CD4-positive, CD25-positive, alpha-beta regulatory T cell (primary cell): ENCODE measurements around the gene ZFP57. TPM values are rescaled to one million over a fixed set of nuclear protein-coding genes. Genes with fewer than 3 reads are reported as not detected.

ENCODE experiments used
- ATAC-seq, 2 donors: fragments of 150-1000 bp; cut with Tn5 transposase; one replicate each; pipeline ENCODE4 v1.10.0; 2021; ENCODE audit warnings: low read depth in 2 of 2, moderate number of reproducible peaks in 2 of 2, moderate library complexity in 1 of 2
- DNase-seq, 3 donors: peaks; one replicate each; pipeline versions ENCODE4 v3.0.0 to v3.0.0-alpha.2; 2012 to 2022; ENCODE audit warnings: mixed read lengths in 1 of 3
- H3K27ac ChIP-seq: one replicate; pipeline ENCODE4 v1.7.0; 2013; ENCODE audit warnings: mild to moderate bottlenecking, low read length; ENCODE audit not compliant: insufficient read depth, poor library complexity, severe bottlenecking
- H3K27me3 ChIP-seq: one replicate; pipeline ENCODE4 v1.7.0; 2013; ENCODE audit warnings: low read length; ENCODE audit not compliant: control insufficient read depth, insufficient read depth
- H3K36me3 ChIP-seq: one replicate; pipeline ENCODE4 v1.7.0; 2013; ENCODE audit warnings: mild to moderate bottlenecking, low read length, moderate library complexity; ENCODE audit not compliant: control insufficient read depth, insufficient read depth
- H3K4me1 ChIP-seq: 2 replicates; pipeline ENCODE4 v1.7.0; 2013; ENCODE audit warnings: mild to moderate bottlenecking, low read length; ENCODE audit not compliant: insufficient read depth, control insufficient read depth, poor library complexity, severe bottlenecking
- H3K4me3 ChIP-seq: one replicate; pipeline ENCODE4 v1.7.0; 2013; ENCODE audit warnings: low read depth, mild to moderate bottlenecking, low read length, moderate library complexity
- H3K9me3 ChIP-seq, 2 experiments: 1 replicate in 1 of 2; 2 replicates in 1 of 2; pipeline ENCODE4 v1.7.0; 2013; ENCODE audit warnings: low read length in 2 of 2, mild to moderate bottlenecking in 1 of 2, moderate library complexity in 1 of 2; ENCODE audit not compliant: control insufficient read depth in 2 of 2
- H3K27ac Mint-ChIP-seq, 3 donors: one replicate each; pipeline ENCODE4 v1.8.0; 2020 to 2022; ENCODE audit warnings: mild to moderate bottlenecking in 3 of 3, mixed read lengths in 3 of 3, moderate library complexity in 2 of 3
- H3K27me3 Mint-ChIP-seq: one replicate; pipeline ENCODE4 v1.8.0; 2022; ENCODE audit warnings: mild to moderate bottlenecking, mixed read lengths
- H3K36me3 Mint-ChIP-seq: one replicate; pipeline ENCODE4 v1.8.0; 2020; ENCODE audit warnings: mixed read lengths
- H3K4me1 Mint-ChIP-seq, 4 donors: one replicate each; pipeline ENCODE4 v1.8.0; 2020 to 2022; ENCODE audit warnings: mixed read lengths in 4 of 4, mild to moderate bottlenecking in 1 of 4
- H3K4me3 Mint-ChIP-seq, 4 donors: one replicate each; pipeline ENCODE4 v1.8.0; 2020 to 2022; ENCODE audit warnings: mild to moderate bottlenecking in 4 of 4, mixed read lengths in 4 of 4, moderate library complexity in 3 of 4
- H3K9me3 Mint-ChIP-seq, 7 donors: one replicate each; pipeline ENCODE4 v1.8.0; 2020 to 2022; ENCODE audit warnings: mixed read lengths in 7 of 7, mild to moderate bottlenecking in 3 of 7, moderate library complexity in 2 of 7
- polyA plus RNA-seq, 4 donors: library from polyadenylated mRNA; unstranded; fragments of 300-500 nt; fragmentation: Illumina TruSeq; gene quantifications; one replicate each; pipeline ENCODE4 v1.2.3, GENCODE V29; 2021
- total RNA-seq: library from RNA; stranded (reverse); gene quantifications from one replicate; pipeline ENCODE4 v1.2.3, GENCODE V29; 2022

ZFP57 gene
- total and polyA plus RNA-seq, 5 donors from 2014 or later = 1.0 to 4.8 (median 2.4) TPM; not detected in 2

- DNase-seq (peak; percentile 17 to 94 (median 88)), ATAC-seq (peak; percentile 89 to 90)
- no peaks in the 10 kb centered on the region for H3K36me3 ChIP-seq
- H3K27me3 ChIP-seq = no peaks in the 10 kb centered on the region
- H3K27ac ChIP-seq = peak overlapping the region; percentile 65
- H3K27ac Mint-ChIP-seq = peak overlapping the region; percentile 84 to 94 (median 89)
- no peaks in the 10 kb centered on the region for H3K9me3 Mint-ChIP-seq
- peaks cover 26% of the 10 kb centered on the region for H3K4me1 ChIP-seq
- no peaks in the 10 kb centered on the region for H3K9me3 ChIP-seq
- H3K4me1 Mint-ChIP-seq = peaks cover 14 to 46% (median 33%) of the 10 kb centered on the region in 4 donors
- H3K4me3 ChIP-seq = peak overlapping the region; percentile 78
- H3K27me3 Mint-ChIP-seq = peaks cover 7% of the 10 kb centered on the region
- peak overlapping the region; percentile 73 to 85 (median 80) for H3K4me3 Mint-ChIP-seq
- no peaks in the 10 kb centered on the region for H3K36me3 Mint-ChIP-seq
Observed at GRCh38 chr6:29708432-29709179, 27.7 kb upstream of the ZFP57 start.

GRCh38 chr6:29705389-29706231 lies 24.7 kb upstream of the ZFP57 start:
- Histone ChIP-seq H3K9me3 (no peaks in the 10 kb centered on the region), H3K27me3 (peaks cover under 1% of the 10 kb centered on the region), H3K4me3 (no peak overlapping the region), H3K4me1 (peaks cover 30% of the 10 kb centered on the region), H3K27ac (no peak overlapping the region), H3K36me3 (no peaks in the 10 kb centered on the region)
- H3K27me3 Mint-ChIP-seq = peaks cover 24% of the 10 kb centered on the region
- peak overlapping the region in 1 of 4 donors; percentile 31 for H3K4me3 Mint-ChIP-seq
- DNase-seq (peak in 1 of 3 donors; percentile 27), ATAC-seq (no peak)
- no peaks in the 10 kb centered on the region for H3K9me3 Mint-ChIP-seq
- no peaks in the 10 kb centered on the region for H3K36me3 Mint-ChIP-seq
- peaks cover 14 to 39% (median 33%) of the 10 kb centered on the region in 4 donors for H3K4me1 Mint-ChIP-seq
- peak overlapping the region in 1 of 3 donors; percentile 48 for H3K27ac Mint-ChIP-seq

- Mint-ChIP-seq H3K4me3 (no peak overlapping the region), H3K27me3 (peaks cover 43% of the 10 kb centered on the region), H3K9me3 (no peaks in the 10 kb centered on the region), H3K4me1 (peaks cover 5 to 13% (median 10%) of the 10 kb centered on the region in 4 donors), H3K36me3 (no peaks in the 10 kb centered on the region), H3K27ac (peak overlapping the region in 1 of 3 donors; percentile 89)
- Histone ChIP-seq H3K27ac (no peak overlapping the region), H3K36me3 (no peaks in the 10 kb centered on the region), H3K4me1 (peaks cover 4% of the 10 kb centered on the region), H3K4me3 (no peak overlapping the region), H3K9me3 (no peaks in the 10 kb centered on the region), H3K27me3 (peaks cover 3% of the 10 kb centered on the region)
- peak; percentile 31 to 41 (median 32) for DNase-seq
- ATAC-seq = peak; percentile 66 to 85
Observed at GRCh38 chr6:29702519-29703103, 21.7 kb upstream of the ZFP57 start.

- peaks cover 0 to 4% (median 2%) of the 10 kb centered on the region in 7 donors for H3K9me3 Mint-ChIP-seq
- H3K36me3 ChIP-seq = no peaks in the 10 kb centered on the region
- H3K36me3 Mint-ChIP-seq = no peaks in the 10 kb centered on the region
- peaks cover 31% of the 10 kb centered on the region for H3K27me3 Mint-ChIP-seq
- H3K4me3 ChIP-seq = no peak overlapping the region
- H3K4me1 ChIP-seq = no peaks in the 10 kb centered on the region
- peaks cover 3% of the 10 kb centered on the region for H3K27me3 ChIP-seq
- no peak for ATAC-seq
- no peak overlapping the region for H3K27ac ChIP-seq
- peak in 1 of 3 donors; percentile 20 for DNase-seq
- no peaks in the 10 kb centered on the region for H3K4me1 Mint-ChIP-seq
- no peak overlapping the region for H3K4me3 Mint-ChIP-seq
- H3K9me3 ChIP-seq = peaks cover 0 to 4% of the 10 kb centered on the region in 2 experiments
- no peak overlapping the region for H3K27ac Mint-ChIP-seq
Observed at GRCh38 chr6:29696147-29697125, 15.5 kb upstream of the ZFP57 start.

GRCh38 chr6:29694637-29695036 lies 13.7 kb upstream of the ZFP57 start:
- H3K27me3 Mint-ChIP-seq = peaks cover 22% of the 10 kb centered on the region

GRCh38 chr6:29685718-29686326 lies 4.9 kb upstream of the ZFP57 start:
- DNase-seq (no peak), ATAC-seq (no peak)
- Mint-ChIP-seq H3K27me3 (peaks cover 35% of the 10 kb centered on the region), H3K36me3 (no peaks in the 10 kb centered on the region), H3K4me3 (no peak overlapping the region), H3K27ac (no peak overlapping the region), H3K9me3 (no peaks in the 10 kb centered on the region), H3K4me1 (peaks cover 0 to 8% (median 1%) of the 10 kb centered on the region in 4 donors)
- Histone ChIP-seq H3K4me3 (no peak overlapping the region), H3K36me3 (no peaks in the 10 kb centered on the region), H3K4me1 (no peaks in the 10 kb centered on the region), H3K9me3 (no peaks in the 10 kb centered on the region), H3K27me3 (no peaks in the 10 kb centered on the region), H3K27ac (no peak overlapping the region)

More at GRCh38 chr6:29694637-29695036, 13.7 kb upstream of the ZFP57 start:
- DNase-seq (no peak), ATAC-seq (no peak)
- no peaks in the 10 kb centered on the region for H3K4me1 Mint-ChIP-seq
- H3K27ac Mint-ChIP-seq = no peak overlapping the region
- no peak overlapping the region for H3K4me3 ChIP-seq
- no peaks in the 10 kb centered on the region for H3K27me3 ChIP-seq
- no peak overlapping the region for H3K4me3 Mint-ChIP-seq
- no peaks in the 10 kb centered on the region for H3K36me3 ChIP-seq
- H3K27ac ChIP-seq = no peak overlapping the region
- peaks cover 0 to 4% (median 2%) of the 10 kb centered on the region in 7 donors for H3K9me3 Mint-ChIP-seq
- H3K4me1 ChIP-seq = no peaks in the 10 kb centered on the region
- H3K9me3 ChIP-seq = peaks cover 0 to 4% of the 10 kb centered on the region in 2 experiments
- H3K36me3 Mint-ChIP-seq = no peaks in the 10 kb centered on the region
